HG02759 (cell line): ENCODE measurements around the gene TIMMDC1.
"Not testable (repeated sequence)": the region's sequence is repeated elsewhere in the genome, so short reads cannot be mapped to it uniquely, and the experiment has no call there.

Experiments used
- ATAC-seq: cut with Tn5 transposase; IDR thresholded peaks from one replicate; pipeline ENCODE4 v1.9.1; 2021; ENCODE audit warnings: mild to moderate bottlenecking, moderate library complexity; ENCODE audit not compliant: unreplicated experiment

The TIMMDC1 gene

GRCh38 chr3:119508172-119508845 is 10.0 kb downstream of the TIMMDC1 start:
- peak; percentile 76 for ATAC-seq

DNA sequence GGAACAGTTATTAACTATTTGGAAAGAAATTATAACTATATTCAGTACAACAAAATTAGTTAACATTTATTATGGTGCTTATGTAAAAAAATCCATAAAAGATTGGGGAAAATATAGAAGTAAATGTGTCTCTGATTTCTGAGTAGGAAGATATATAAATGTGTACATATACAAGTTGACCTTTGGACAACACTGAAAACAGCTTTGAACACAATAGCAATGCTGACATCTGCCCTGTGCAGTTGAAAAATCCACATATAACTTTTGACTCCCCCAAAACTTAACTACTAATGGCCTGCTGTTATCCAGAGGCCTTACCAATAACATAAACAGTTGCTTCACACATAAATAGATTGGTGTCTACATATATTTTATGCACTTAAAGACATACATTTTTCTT is 12.3 kb downstream of the TIMMDC1 start:
- no peak for ATAC-seq

DNA sequence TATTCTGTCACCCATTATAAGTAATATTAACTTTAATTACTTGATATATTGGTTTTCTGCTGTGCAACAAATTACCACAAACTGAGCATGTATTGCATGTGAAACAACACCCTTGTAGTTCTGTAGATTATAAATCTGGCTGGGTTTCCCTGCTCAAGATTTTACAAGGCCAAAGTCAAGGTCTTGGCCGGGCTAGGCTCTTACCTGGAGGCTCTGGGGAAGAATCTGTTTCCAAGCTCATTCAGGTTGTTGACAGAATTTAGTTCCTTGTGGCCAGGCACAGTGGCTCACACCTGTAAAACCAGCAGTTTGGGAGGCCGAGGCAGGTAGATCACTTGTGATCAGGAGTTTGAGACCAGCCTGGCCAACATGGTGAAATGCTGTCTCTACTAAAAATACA is 16.3 kb downstream of the TIMMDC1 start:
- ATAC-seq, result no peak

GRCh38 chr3:119517112-119517511 is 18.8 kb downstream of the TIMMDC1 start:
- ATAC-seq, result no peak

GRCh38 chr3:119518026-119518425 is 19.7 kb downstream of the TIMMDC1 start:
- ATAC-seq, result no peak

DNA sequence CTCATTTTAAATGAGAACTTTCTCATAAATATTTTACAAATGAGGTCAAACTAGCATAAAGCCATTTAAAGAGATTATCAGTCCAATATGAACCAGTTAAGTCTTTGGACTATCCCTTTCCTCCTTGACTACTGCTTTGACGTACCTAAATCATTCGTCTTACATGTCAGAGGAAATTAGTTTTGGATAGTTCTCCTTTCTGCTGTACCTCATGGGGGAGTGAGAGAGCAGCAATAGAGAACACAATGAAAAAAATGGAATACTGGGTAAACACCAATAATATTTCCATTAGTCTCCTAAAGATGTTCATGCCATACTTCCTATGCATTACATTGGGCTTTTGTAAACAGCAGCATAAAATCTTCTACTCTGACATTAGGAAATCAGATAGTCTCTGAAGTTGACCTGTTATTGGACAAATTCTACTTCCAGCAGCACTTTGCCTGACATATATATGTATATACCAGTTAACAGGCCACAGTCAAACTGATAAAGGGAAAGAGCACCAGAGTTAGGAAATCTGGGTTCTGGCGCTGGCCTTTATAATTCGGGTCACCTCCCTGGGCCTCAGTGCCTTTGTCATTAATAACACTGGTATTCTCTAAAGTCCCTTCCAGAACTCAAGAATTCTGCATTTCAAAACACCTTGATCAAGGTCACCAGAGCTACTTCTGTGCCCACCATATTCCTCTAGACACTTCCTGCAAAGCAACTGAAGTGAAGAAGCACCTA is 26.8 kb downstream of the TIMMDC1 start:
- ATAC-seq, result no peak

- ATAC-seq, result no peak
These were observed 29.4 kb downstream of the TIMMDC1 start for GRCh38 chr3:119527714-119528113.

GRCh38 chr3:119529883-119530282 is 31.5 kb downstream of the TIMMDC1 start:
- no peak for ATAC-seq

- no peak for ATAC-seq
These were observed 32.1 kb downstream of the TIMMDC1 start for GRCh38 chr3:119530456-119530855.

GRCh38 chr3:119531151-119531550 is 32.8 kb downstream of the TIMMDC1 start:
- ATAC-seq, result no peak

GRCh38 chr3:119534296-119534695 is 35.9 kb downstream of the TIMMDC1 start:
- ATAC-seq, result no peak

GRCh38 chr3:119536757-119537156 is 38.4 kb downstream of the TIMMDC1 start:
- ATAC-seq, result no peak

- peak; percentile 32 for ATAC-seq
These were observed 40.4 kb downstream of the TIMMDC1 start for GRCh38 chr3:119538772-119539171.

DNA sequence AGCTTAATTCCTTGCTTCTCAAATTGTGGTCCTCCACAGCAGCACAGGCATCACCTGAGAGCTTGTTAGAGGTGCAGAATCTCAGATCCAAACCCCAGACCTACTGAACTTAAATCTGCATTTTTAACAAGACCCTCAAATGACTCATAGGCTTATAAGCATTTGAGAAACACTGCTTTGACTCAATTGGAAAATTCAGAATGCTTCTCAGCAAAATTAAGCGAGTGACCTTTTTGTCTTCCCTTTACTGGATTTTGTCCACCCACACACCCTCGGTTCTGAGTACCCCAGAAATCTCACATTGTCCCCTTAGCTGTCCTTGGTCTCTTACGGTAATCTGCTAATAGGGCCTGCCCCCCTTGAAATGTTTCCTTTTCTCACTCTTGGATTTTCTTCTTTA is 43.2 kb downstream of the TIMMDC1 start:
- peak; percentile 41 for ATAC-seq

GRCh38 chr3:119542168-119542767 is 43.9 kb downstream of the TIMMDC1 start:
- ATAC-seq, result peak; percentile 50

DNA sequence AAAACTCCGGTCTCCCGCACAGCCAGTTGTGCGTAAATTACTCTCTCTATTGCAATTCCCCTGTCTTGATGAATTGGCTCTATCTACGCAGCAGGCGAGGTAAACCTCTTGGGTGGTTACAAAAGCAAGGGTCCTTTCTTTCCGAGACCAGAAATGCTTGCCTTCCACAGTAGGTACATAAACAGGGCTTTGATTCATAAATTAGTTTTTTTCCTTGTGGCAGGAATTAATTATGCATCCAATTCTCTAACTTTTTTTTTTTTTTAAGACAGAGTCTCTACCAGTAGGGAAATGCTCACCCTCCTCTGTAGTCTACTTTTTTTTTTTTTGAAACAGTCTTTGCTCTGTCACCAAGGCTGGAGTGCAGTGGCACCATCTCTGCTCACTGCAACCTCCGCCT is 44.8 kb downstream of the TIMMDC1 start:
- no peak for ATAC-seq

- no peak for ATAC-seq
These were observed 48.9 kb downstream of the TIMMDC1 start for GRCh38 chr3:119547227-119547626.

GRCh38 chr3:119548341-119548740 is 50.0 kb downstream of the TIMMDC1 start:
- ATAC-seq, result no peak

DNA sequence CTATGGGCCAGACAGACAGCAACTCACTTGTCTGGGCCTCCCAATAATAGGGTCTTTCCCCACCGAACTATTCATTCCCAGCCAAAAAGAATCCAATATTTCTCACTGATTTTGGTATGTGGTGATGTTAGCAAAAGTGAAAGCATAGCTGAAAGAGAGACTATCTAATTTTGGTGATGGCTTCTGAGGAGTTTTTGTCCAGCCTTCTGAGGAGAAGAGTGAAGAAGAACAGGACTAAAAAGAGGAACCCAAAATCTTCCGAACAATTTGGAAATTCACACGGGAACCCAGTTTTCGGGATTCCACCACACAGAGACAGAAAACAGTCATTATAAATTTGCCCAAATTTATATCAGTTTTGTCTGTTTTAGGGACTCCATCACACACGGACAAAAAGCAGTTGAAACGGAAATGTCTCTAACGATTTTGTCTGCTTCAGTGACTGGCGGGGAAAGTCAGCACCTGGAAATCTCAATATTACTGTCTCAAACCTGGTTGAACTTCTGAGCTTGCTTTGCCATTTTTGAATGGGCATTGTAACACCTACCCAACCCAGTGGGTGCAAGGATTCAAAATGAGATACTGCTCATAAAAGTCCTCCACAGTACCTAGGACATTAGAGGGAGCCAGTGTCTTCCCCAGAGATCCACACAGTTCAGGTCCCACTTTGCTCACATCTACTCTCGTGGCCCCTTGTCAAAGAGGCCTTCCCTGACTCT is 52.0 kb downstream of the TIMMDC1 start:
- ATAC-seq, result peak; percentile 43

- peak; percentile 20 for ATAC-seq
These were observed 53.3 kb downstream of the TIMMDC1 start for GRCh38 chr3:119551598-119551997.

DNA sequence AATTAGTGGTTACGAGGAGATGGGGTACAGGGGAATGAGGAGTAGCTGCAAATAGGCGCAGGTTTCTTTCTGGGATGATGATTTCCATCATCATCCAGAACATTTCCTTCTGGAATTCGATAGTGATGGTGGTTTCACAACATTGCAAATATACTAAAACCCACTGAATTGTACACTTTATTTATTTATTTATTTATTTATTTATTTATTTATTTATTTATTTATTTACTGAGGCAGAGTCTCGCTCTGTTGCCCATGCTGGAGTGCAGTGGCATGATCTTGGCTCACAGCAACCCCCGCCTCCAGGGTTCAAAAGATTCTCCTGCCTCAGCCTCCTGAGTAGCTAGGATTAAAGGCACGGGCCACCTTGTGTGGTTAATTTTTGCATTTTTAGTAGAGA is 54.6 kb downstream of the TIMMDC1 start:
- not testable (repeated sequence) for ATAC-seq
